GM12878 (cell line): ENCODE measurements around the gene COX6A2. TPM values are rescaled to one million over a fixed set of nuclear protein-coding genes. Genes with fewer than 3 reads are reported as not detected.

ENCODE experiments used
- CBFB ChIP-seq: IDR thresholded peaks from 2 replicates; pipeline ENCODE4 v1.6.1; 2016; ENCODE audit warnings: antibody characterized with exemption, low read depth
- CHD1 ChIP-seq: IDR thresholded peaks from 2 replicates; pipeline ENCODE4 v1.6.1; 2012; ENCODE audit warnings: low read depth, low read length, improper control_type of control experiment
- ESRRA ChIP-seq: IDR thresholded peaks from 2 replicates; pipeline ENCODE4 v1.6.1; 2012; ENCODE audit warnings: mild to moderate bottlenecking, low read length, improper control_type of control experiment
- NR2C1 ChIP-seq: fragments of 450-650 bp; IDR thresholded peaks from 2 replicates; pipeline ENCODE4 v1.6.1; 2017; ENCODE audit warnings: antibody characterized with exemption, mild to moderate bottlenecking, moderate library complexity
- PAX5 ChIP-seq: IDR thresholded peaks from 2 replicates; pipeline ENCODE4 v1.6.1; 2011; ENCODE audit warnings: low read depth, low read length, borderline replicate concordance
- SMAD1 ChIP-seq: fragments of 450-650 bp; IDR thresholded peaks from 2 replicates; pipeline ENCODE4 v1.6.1; 2018; ENCODE audit warnings: mild to moderate bottlenecking, low read depth; ENCODE audit not compliant: partially characterized antibody
- ZSCAN29 ChIP-seq: fragments of 450-650 bp; IDR thresholded peaks from 2 replicates; pipeline ENCODE4 v1.6.1; 2017; ENCODE audit warnings: mild to moderate bottlenecking, moderate library complexity
- polyA plus RNA-seq, 11 experiments: library from polyadenylated mRNA; depleted of rRNA in 4 of 11; unstranded in 6 of 11; stranded (reverse) in 5 of 11; fragments of >200 nt; fragmentation: Nextera tagmentation in 4 of 11; fragmentation: Illumina TruSeq in 1 of 11; extraction: Ambion mirVana in 4 of 11; extraction: Trizol in 1 of 11; gene quantifications; 1 replicate in 1 of 11; 2 replicates in 10 of 11; pipeline versions ENCODE4 v1.2.1 to v1.2.3, GENCODE V29; 2011 to 2016; ENCODE audit warnings: inconsistent platforms in 2 of 11, missing spikeins in 2 of 11, low read depth in 1 of 11
- total RNA-seq, 4 experiments: library from RNA; depleted of rRNA in 3 of 4; stranded (reverse); fragments of >200 nt in 3 of 4; fragmentation: Illumina TruSeq in 1 of 4; extraction: Trizol in 1 of 4; gene quantifications; 2 replicates each; pipeline versions ENCODE4 v1.2.1 to v1.2.3, GENCODE V29; 2013 to 2021
- TF ChIP-seq, protein P1 (sequence below): fragments of 450-650 bp; formaldehyde crosslinking; IDR thresholded peaks from 2 replicates; pipeline ENCODE4 v1.5.0; 2022; ENCODE audit warnings: mild to moderate bottlenecking, missing genetic modification characterization

The COX6A2 gene
- total and polyA plus RNA-seq, 10 of the 15 experiments (the other 5 are each of a cell fraction or from before 2014, with no cell fraction given), result not detected

DNA sequence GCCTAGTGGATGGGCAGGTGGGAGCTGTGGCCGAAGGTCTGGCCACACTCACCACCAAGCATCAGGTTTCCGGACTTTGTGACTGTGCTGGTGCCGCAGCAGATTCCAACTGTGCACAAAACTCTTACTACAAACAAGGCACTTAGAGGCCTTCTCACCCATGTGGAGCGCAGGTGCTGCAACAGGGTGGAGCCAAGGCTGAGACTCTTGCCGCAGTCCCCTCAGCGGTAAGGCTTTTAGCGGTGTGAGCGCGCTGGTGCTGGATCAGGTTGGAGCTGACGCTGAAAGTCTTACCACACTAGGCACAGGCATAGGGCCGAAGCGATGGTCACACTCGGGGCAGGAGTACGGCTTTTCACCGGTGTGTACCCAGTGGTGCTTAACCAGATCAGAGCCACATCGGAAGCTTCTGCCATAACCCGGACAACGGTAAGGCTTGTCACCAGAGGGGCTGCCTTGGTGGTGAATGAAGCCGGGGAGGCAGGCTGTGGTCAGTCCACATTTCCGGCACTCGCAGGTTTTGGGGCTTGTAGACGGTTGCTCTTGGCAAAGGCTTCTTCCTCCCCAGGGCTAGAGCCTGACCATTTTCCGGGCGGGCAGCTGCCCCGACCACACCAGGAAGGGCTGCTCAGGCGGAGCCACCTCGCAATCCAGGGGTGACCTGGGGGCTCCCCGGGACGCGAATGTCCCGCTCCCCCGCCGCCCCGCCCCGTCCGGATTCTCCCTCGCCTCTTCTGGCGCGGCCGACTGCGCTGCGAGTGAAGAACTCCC is 30.1 kb upstream of the COX6A2 start (continued):
- TF ChIP-seq, protein P1, sequence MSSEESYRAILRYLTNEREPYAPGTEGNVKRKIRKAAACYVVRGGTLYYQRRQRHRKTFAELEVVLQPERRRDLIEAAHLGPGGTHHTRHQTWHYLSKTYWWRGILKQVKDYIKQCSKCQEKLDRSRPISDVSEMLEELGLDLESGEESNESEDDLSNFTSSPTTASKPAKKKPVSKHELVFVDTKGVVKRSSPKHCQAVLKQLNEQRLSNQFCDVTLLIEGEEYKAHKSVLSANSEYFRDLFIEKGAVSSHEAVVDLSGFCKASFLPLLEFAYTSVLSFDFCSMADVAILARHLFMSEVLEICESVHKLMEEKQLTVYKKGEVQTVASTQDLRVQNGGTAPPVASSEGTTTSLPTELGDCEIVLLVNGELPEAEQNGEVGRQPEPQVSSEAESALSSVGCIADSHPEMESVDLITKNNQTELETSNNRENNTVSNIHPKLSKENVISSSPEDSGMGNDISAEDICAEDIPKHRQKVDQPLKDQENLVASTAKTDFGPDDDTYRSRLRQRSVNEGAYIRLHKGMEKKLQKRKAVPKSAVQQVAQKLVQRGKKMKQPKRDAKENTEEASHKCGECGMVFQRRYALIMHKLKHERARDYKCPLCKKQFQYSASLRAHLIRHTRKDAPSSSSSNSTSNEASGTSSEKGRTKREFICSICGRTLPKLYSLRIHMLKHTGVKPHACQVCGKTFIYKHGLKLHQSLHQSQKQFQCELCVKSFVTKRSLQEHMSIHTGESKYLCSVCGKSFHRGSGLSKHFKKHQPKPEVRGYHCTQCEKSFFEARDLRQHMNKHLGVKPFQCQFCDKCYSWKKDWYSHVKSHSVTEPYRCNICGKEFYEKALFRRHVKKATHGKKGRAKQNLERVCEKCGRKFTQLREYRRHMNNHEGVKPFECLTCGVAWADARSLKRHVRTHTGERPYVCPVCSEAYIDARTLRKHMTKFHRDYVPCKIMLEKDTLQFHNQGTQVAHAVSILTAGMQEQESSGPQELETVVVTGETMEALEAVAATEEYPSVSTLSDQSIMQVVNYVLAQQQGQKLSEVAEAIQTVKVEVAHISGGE (CRISPR knock-in tag), result no peak
- TF ChIP-seq ESRRA (no peak), ZSCAN29 (peak; percentile 20; the same call in 1 of the 2 replicates), NR2C1 (no peak), PAX5 (peak; percentile 15; the same call in 1 of the 2 replicates), CHD1 (no peak), CBFB (0 out of 2 replicates have a peak, but pooled peaks have one; percentile 35), SMAD1 (no peak)
